Measurements from ENCODE around the gene IL25. TPM values are rescaled to one million over a fixed set of nuclear protein-coding genes. Genes with fewer than 3 reads are reported as not detected.
"Not testable (repeated sequence)": the region's sequence is repeated elsewhere in the genome, so short reads cannot be mapped to it uniquely, and the experiment has no call there.

Gene IL25
- total and polyA plus RNA-seq, 2 experiments from 2014 or later = 3.2 TPM; not detected in 1

- no peak for TF ChIP-seq CTCF (IDR thresholded peaks at IDR 0.05; ENCODE audit: low read depth, low read length)
- no peaks in the 10 kb centered on the region for H3K9me3 ChIP-seq (ENCODE audit: low read depth)
- peaks cover 46% of the 10 kb centered on the region for H3K4me1 ChIP-seq (ENCODE audit: low read depth)
- no peak for DNase-seq (ENCODE audit: low read depth in 1 of 2, low spot score in 1 of 2)
- peak overlapping the region; percentile 22 for H3K27ac ChIP-seq
- no peaks in the 10 kb centered on the region for H3K27me3 ChIP-seq
- no peak overlapping the region for H3K4me3 ChIP-seq
- no peaks in the 10 kb centered on the region for H3K36me3 ChIP-seq
Measured at GRCh38 chr14:23414254-23414653, 41.6 kb downstream of the IL25 start.

- H3K9me3 ChIP-seq (ENCODE audit: low read depth) = no peaks in the 10 kb centered on the region
- peak overlapping the region; percentile 22 for H3K27ac ChIP-seq
- H3K4me1 ChIP-seq (ENCODE audit: low read depth) = peaks cover 37% of the 10 kb centered on the region
- no peak for DNase-seq (ENCODE audit: low read depth in 1 of 2, low spot score in 1 of 2)
- no peaks in the 10 kb centered on the region for H3K36me3 ChIP-seq
- H3K27me3 ChIP-seq = no peaks in the 10 kb centered on the region
- H3K4me3 ChIP-seq = no peak overlapping the region
- TF ChIP-seq CTCF (IDR thresholded peaks at IDR 0.05; ENCODE audit: low read depth, low read length) = no peak
Measured at GRCh38 chr14:23414906-23415820, 42.6 kb downstream of the IL25 start.

- H3K9me3 ChIP-seq (ENCODE audit: low read depth) = no peaks in the 10 kb centered on the region
- H3K27me3 ChIP-seq = no peaks in the 10 kb centered on the region
- no peak overlapping the region for H3K4me3 ChIP-seq
- peak overlapping the region; percentile 30 for H3K27ac ChIP-seq
- peaks cover 28% of the 10 kb centered on the region for H3K4me1 ChIP-seq (ENCODE audit: low read depth)
- no peak for DNase-seq (ENCODE audit: low read depth in 1 of 2, low spot score in 1 of 2)
- no peak for TF ChIP-seq CTCF (IDR thresholded peaks at IDR 0.05; ENCODE audit: low read depth, low read length)
- no peaks in the 10 kb centered on the region for H3K36me3 ChIP-seq
Measured at GRCh38 chr14:23415821-23416778, 43.5 kb downstream of the IL25 start.

GRCh38 chr14:23416801-23417200, 44.2 kb downstream of the IL25 start:
- H3K4me3 ChIP-seq = no peak overlapping the region
- no peak for DNase-seq (ENCODE audit: low read depth in 1 of 2, low spot score in 1 of 2)
- no peaks in the 10 kb centered on the region for H3K36me3 ChIP-seq
- peaks cover 22% of the 10 kb centered on the region for H3K4me1 ChIP-seq (ENCODE audit: low read depth)
- H3K9me3 ChIP-seq (ENCODE audit: low read depth) = no peaks in the 10 kb centered on the region
- H3K27ac ChIP-seq = peak overlapping the region; percentile 30
- TF ChIP-seq CTCF (IDR thresholded peaks at IDR 0.05; ENCODE audit: low read depth, low read length) = no peak
- no peaks in the 10 kb centered on the region for H3K27me3 ChIP-seq

- not testable (repeated sequence) for H3K36me3 ChIP-seq; H3K27ac ChIP-seq; H3K9me3 ChIP-seq (ENCODE audit: low read depth); H3K27me3 ChIP-seq; DNase-seq (ENCODE audit: low read depth in 1 of 2, low spot score in 1 of 2); H3K4me3 ChIP-seq
- H3K4me1 ChIP-seq (ENCODE audit: low read depth) = peaks cover 22% of the 10 kb centered on the region
Measured at GRCh38 chr14:23417269-23417668, 44.7 kb downstream of the IL25 start.
